ENCODE results near the gene PSEN1. TPM values are rescaled to one million over a fixed set of nuclear protein-coding genes. Genes with fewer than 3 reads are reported as not detected.

Gene PSEN1
- total and polyA plus RNA-seq, 9 donors = 21.7 to 73.1 (median 44.0) TPM

GRCh38 chr14:73124180-73124894, 12.0 kb upstream of the PSEN1 start:
- Histone ChIP-seq H3K36me3 (no peaks in the 10 kb centered on the region), H3K4me1 (ENCODE audit: insufficient read depth) (no peaks in the 10 kb centered on the region), H3K27ac (no peak overlapping the region), H3K9me3 (no peaks in the 10 kb centered on the region), H3K4me3 (no peak overlapping the region), H3K27me3 (no peaks in the 10 kb centered on the region)
- WGBS, 3 donors = 65 to 77% (median 67%) methylated on average over 6 of the region's 6 CpGs
- intact Hi-C loops (cut with DNase I) = no loop called here
- no peak for TF ChIP-seq POLR2A (IDR thresholded peaks at IDR 0.05)
- TF ChIP-seq CTCF (IDR thresholded peaks at IDR 0.05) = no peak
- no peak for TF ChIP-seq EP300 (IDR thresholded peaks at IDR 0.05)
- DNase-seq = no peak

GRCh38 chr14:73125169-73125588, 11.1 kb upstream of the PSEN1 start:
- H3K9me3 ChIP-seq = no peaks in the 10 kb centered on the region
- WGBS, 3 donors = 63 to 70% (median 66%) methylated on average over 5 of the region's 5 CpGs
- H3K4me1 ChIP-seq (ENCODE audit: insufficient read depth) = no peaks in the 10 kb centered on the region
- intact Hi-C loops (cut with DNase I) = no loop called here
- no peaks in the 10 kb centered on the region for H3K27me3 ChIP-seq
- H3K36me3 ChIP-seq = no peaks in the 10 kb centered on the region
- DNase-seq = no peak
- H3K4me3 ChIP-seq = no peak overlapping the region
- TF ChIP-seq EP300 (IDR thresholded peaks at IDR 0.05) (no peak), CTCF (IDR thresholded peaks at IDR 0.05) (no peak), POLR2A (IDR thresholded peaks at IDR 0.05) (no peak)
- H3K27ac ChIP-seq = no peak overlapping the region

GRCh38 chr14:73125746-73126145, 10.6 kb upstream of the PSEN1 start:
- no peaks in the 10 kb centered on the region for H3K36me3 ChIP-seq

GRCh38 chr14:73133795-73134194, 2.5 kb upstream of the PSEN1 start:
- H3K4me3 ChIP-seq = no peak overlapping the region
- peaks cover 8% of the 10 kb centered on the region for H3K4me1 ChIP-seq (ENCODE audit: insufficient read depth)
- no peak for DNase-seq
- intact Hi-C loops (cut with DNase I) = no loop called here
- no peaks in the 10 kb centered on the region for H3K36me3 ChIP-seq
- no peak overlapping the region for H3K27ac ChIP-seq
- H3K9me3 ChIP-seq = no peaks in the 10 kb centered on the region
- TF ChIP-seq EP300 (IDR thresholded peaks at IDR 0.05) (no peak), POLR2A (IDR thresholded peaks at IDR 0.05) (no peak), CTCF (IDR thresholded peaks at IDR 0.05) (no peak)
- no peaks in the 10 kb centered on the region for H3K27me3 ChIP-seq
- 91 to 95% (median 93%) methylated on average over 3 of the region's 3 CpGs for WGBS, 3 donors

More at GRCh38 chr14:73125746-73126145, 10.6 kb upstream of the PSEN1 start:
- Histone ChIP-seq H3K27ac (no peak overlapping the region), H3K4me3 (no peak overlapping the region), H3K4me1 (ENCODE audit: insufficient read depth) (no peaks in the 10 kb centered on the region), H3K9me3 (no peaks in the 10 kb centered on the region), H3K27me3 (no peaks in the 10 kb centered on the region)
- intact Hi-C loops (cut with DNase I) = no loop called here
- TF ChIP-seq CTCF (IDR thresholded peaks at IDR 0.05) (no peak), POLR2A (IDR thresholded peaks at IDR 0.05) (no peak), EP300 (IDR thresholded peaks at IDR 0.05) (no peak)
- WGBS, 3 donors = 71 to 81% (median 75%) methylated on average over 3 of the region's 3 CpGs
- no peak for DNase-seq

Data from ovary (tissue), 9 donors.